Prostate gland (tissue), 2 donors: ENCODE data around the gene STXBP6. TPM values are rescaled to one million over a fixed set of nuclear protein-coding genes. Genes with fewer than 3 reads are reported as not detected.

Source experiments
- DNase-seq: peaks from one replicate; pipeline ENCODE4 v3.0.0-alpha.2; 2019; ENCODE audit warnings: low spot score
- H3K27ac ChIP-seq, 2 donors: fragments of 200-600 bp; sonication (generic); 2 replicates each; pipeline ENCODE4 v1.5.1; 2017 to 2019
- H3K27me3 ChIP-seq: fragments of 200-600 bp; sonication (generic); replicated peaks from 2 replicates; pipeline ENCODE4 v1.5.1; 2019; ENCODE audit not compliant: insufficient read depth
- H3K36me3 ChIP-seq, 2 donors: fragments of 200-600 bp; sonication (generic); 1 replicate in 1 of 2; 2 replicates in 1 of 2; pipeline versions ENCODE4 v1.5.1 to v1.8.1; 2017 to 2019
- H3K4me1 ChIP-seq: fragments of 200-600 bp; sonication (generic); replicated peaks from 2 replicates; pipeline ENCODE4 v1.5.1; 2019
- H3K4me3 ChIP-seq, 2 donors: fragments of 200-600 bp; sonication (generic); 2 replicates each; pipeline ENCODE4 v1.5.1; 2017 to 2019
- H3K9me3 ChIP-seq: fragments of 200-600 bp; sonication (generic); 2 replicates; pipeline ENCODE4 v1.5.1; 2017
- POLR2A ChIP-seq: fragments of 450-650 bp; IDR thresholded peaks from one replicate; pipeline ENCODE4 v1.6.1; 2016; ENCODE audit warnings: antibody characterized with exemption, mild to moderate bottlenecking
- POLR2AphosphoS5 ChIP-seq: sonication (generic); formaldehyde crosslinking; IDR thresholded peaks from one replicate; pipeline ENCODE4 v1.6.1; 2017; ENCODE audit warnings: antibody characterized with exemption
- WGBS: methylation state at CpG from one replicate; pipeline ENCODE4 v1.1.5; 2018; 5-methylcytosine and 5-hydroxymethylcytosine counted together
- intact Hi-C: fragments of 100-400 bp; cut with DNase I; formaldehyde crosslinking; loops from one replicate; pipeline ENCODE4 v1.14.2; 2022
- total RNA-seq, 2 donors: library from RNA; depleted of rRNA; stranded (reverse); fragments of >200 nt; gene quantifications; one replicate each; pipeline ENCODE4 v1.1.0, GENCODE V29; 2016
- TF ChIP-seq, protein P1 (sequence below), 4 experiments: fragments of 200-600 bp in 2 of 4; fragments of 450-650 bp in 2 of 4; sonication (generic) in 2 of 4; IDR thresholded peaks; 1 replicate in 3 of 4; 2 replicates in 1 of 4; pipeline ENCODE4 v1.5.1; 2016 to 2019; ENCODE audit warnings: antibody characterized with exemption in 4 of 4, mild to moderate bottlenecking in 2 of 4, moderate library complexity in 2 of 4

STXBP6 gene
- total RNA-seq, 2 donors from 2014 or later, result 12.4 to 32.3 TPM

DNA sequence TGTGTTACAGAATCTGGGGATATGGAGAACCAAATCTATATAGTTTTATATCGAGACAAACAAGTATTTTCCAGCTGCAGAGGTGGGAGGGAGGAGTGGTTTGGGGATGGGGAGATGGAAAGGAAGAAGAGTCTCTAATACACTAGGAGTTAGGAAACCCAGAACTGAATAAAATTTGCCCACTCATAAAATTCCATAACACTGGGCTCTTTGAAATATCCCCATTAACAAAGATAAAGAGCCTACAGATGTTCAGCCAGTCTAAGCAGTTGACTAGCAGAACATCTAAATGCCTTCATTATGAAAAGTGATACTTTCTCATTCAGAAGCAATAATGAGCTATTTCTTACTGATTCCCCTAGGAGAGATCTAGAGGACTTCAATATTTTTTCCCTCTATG is 264.2 kb downstream of the STXBP6 start:
- intact Hi-C loops, result no loop called here
- Histone ChIP-seq H3K4me1 (no peaks in the 10 kb centered on the region), H3K36me3 (no peaks in the 10 kb centered on the region), H3K4me3 (no peak overlapping the region), H3K27ac (no peak overlapping the region), H3K9me3 (no peaks in the 10 kb centered on the region), H3K27me3 (no peaks in the 10 kb centered on the region)
- 95% methylated on average over 1 of the region's 1 CpG for WGBS
- TF ChIP-seq, protein P1, sequence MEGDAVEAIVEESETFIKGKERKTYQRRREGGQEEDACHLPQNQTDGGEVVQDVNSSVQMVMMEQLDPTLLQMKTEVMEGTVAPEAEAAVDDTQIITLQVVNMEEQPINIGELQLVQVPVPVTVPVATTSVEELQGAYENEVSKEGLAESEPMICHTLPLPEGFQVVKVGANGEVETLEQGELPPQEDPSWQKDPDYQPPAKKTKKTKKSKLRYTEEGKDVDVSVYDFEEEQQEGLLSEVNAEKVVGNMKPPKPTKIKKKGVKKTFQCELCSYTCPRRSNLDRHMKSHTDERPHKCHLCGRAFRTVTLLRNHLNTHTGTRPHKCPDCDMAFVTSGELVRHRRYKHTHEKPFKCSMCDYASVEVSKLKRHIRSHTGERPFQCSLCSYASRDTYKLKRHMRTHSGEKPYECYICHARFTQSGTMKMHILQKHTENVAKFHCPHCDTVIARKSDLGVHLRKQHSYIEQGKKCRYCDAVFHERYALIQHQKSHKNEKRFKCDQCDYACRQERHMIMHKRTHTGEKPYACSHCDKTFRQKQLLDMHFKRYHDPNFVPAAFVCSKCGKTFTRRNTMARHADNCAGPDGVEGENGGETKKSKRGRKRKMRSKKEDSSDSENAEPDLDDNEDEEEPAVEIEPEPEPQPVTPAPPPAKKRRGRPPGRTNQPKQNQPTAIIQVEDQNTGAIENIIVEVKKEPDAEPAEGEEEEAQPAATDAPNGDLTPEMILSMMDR (IDR thresholded peaks at IDR 0.05), result no peak
- TF ChIP-seq POLR2AphosphoS5 (no peak), POLR2A (no peak)
- DNase-seq, result no peak

DNA sequence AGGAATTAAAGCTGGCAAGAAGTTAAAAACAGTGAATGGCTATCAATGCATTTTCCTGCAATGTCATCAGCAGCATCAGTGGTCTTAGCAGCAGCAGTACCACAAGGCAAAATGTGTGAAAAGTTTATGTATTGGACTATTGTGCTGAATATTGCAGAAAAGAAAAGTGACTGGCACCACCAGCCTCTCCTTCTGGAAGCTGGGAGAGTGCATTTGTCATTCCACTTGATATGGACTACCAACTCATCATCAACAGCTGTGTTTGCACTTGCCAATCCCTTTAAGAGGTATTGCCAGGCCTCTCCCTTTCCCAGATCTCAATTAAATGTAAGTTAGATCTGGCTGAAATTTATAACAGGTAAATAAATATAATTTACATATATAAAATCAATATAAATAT is 265.0 kb downstream of the STXBP6 start:
- DNase-seq, result no peak
- Histone ChIP-seq H3K9me3 (no peaks in the 10 kb centered on the region), H3K27me3 (no peaks in the 10 kb centered on the region), H3K4me1 (no peaks in the 10 kb centered on the region), H3K4me3 (no peak overlapping the region), H3K36me3 (no peaks in the 10 kb centered on the region), H3K27ac (no peak overlapping the region)
- intact Hi-C loops, result no loop called here
- TF ChIP-seq POLR2AphosphoS5 (no peak), POLR2A (no peak)
- TF ChIP-seq, protein P1 (IDR thresholded peaks at IDR 0.05), result no peak

DNA sequence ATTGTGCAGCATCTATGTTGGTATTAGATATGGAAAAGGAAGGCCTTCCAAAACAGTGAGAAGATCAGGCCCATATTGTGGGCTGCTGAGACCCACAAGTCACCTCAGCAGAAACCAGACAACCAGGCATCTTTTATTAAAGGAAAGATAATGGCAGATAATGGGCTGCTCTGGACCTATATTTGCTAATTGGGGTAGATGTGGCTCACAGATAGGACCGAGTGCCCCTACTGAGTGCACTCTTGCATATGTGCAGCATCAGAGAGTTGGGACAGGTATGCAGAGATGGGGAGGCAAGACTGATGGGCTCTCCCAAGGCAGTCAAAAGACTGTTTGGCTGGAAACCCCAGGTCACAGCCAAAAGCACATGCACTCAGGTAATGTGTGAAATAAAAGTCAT is 266.2 kb downstream of the STXBP6 start:
- H3K27me3 ChIP-seq, result no peaks in the 10 kb centered on the region
- no peak overlapping the region for H3K4me3 ChIP-seq
- WGBS, result 87% methylated on average over 1 of the region's 1 CpG
- no peaks in the 10 kb centered on the region for H3K4me1 ChIP-seq
- H3K36me3 ChIP-seq, result no peaks in the 10 kb centered on the region
- H3K27ac ChIP-seq, result no peak overlapping the region
- no peaks in the 10 kb centered on the region for H3K9me3 ChIP-seq
- TF ChIP-seq, protein P1 (IDR thresholded peaks at IDR 0.05), result no peak
- TF ChIP-seq POLR2A (no peak), POLR2AphosphoS5 (no peak)
- intact Hi-C loops, result no loop called here
- DNase-seq, result no peak

DNA sequence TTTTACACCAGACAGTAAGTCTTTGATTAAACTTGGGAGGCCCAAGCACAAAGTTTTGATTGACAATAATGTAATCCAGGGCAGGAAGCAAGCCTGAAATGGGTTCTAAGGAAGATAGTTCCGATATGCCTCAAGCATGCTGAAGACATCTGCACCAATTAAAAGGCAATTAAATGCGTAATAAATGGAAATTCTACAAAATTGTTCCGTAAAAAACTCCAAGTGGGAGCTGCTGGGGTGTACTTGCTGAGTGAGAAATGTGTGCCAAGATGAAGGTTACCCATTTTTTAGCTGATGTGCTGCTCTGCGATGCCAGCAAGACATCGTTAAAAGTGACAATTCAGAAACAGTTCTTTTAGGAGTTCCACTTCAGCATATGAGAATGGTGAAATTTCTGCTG is 269.7 kb downstream of the STXBP6 start:
- H3K4me1 ChIP-seq, result no peaks in the 10 kb centered on the region
- no peak overlapping the region for H3K4me3 ChIP-seq
- H3K9me3 ChIP-seq, result no peaks in the 10 kb centered on the region
- no peak overlapping the region for H3K27ac ChIP-seq
- TF ChIP-seq POLR2AphosphoS5 (no peak), POLR2A (no peak)
- TF ChIP-seq, protein P1 (IDR thresholded peaks at IDR 0.05), result no peak
- 46% methylated on average over 5 of the region's 5 CpGs for WGBS
- H3K27me3 ChIP-seq, result no peaks in the 10 kb centered on the region
- DNase-seq, result no peak
- H3K36me3 ChIP-seq, result no peaks in the 10 kb centered on the region
- intact Hi-C loops, result no loop called here

DNA sequence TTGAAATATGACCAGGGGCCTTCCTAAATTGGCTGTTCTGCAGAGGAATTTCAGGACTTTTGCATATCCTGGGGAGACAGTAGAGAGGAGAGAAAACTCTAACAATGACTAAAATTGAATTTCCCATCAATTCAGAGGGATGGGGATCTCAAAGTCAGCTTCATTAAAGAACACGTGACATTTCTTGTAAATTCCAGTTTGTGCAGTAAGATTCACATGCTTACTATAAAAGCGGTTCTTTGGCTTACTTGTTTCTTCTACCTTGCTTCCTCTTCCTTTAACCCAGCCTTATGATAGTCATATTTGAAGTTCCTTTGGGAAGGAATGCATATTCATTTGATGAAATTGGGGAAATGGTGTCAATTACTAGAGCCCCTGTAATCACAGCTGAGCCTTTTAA is 272.3 kb downstream of the STXBP6 start:
- intact Hi-C loops, result no loop called here
- no peaks in the 10 kb centered on the region for H3K27me3 ChIP-seq
- no peak overlapping the region for H3K4me3 ChIP-seq
- 93% methylated on average over 2 of the region's 2 CpGs for WGBS
- no peak overlapping the region for H3K27ac ChIP-seq
- TF ChIP-seq, protein P1 (IDR thresholded peaks at IDR 0.05), result no peak
- TF ChIP-seq POLR2A (no peak), POLR2AphosphoS5 (no peak)
- no peak for DNase-seq
- no peaks in the 10 kb centered on the region for H3K36me3 ChIP-seq
- H3K4me1 ChIP-seq, result no peaks in the 10 kb centered on the region
- H3K9me3 ChIP-seq, result no peaks in the 10 kb centered on the region
